ENCODE results near the gene MRPS11. TPM values are rescaled to one million over a fixed set of nuclear protein-coding genes. Genes with fewer than 3 reads are reported as not detected.

Gene MRPS11
- total and polyA plus RNA-seq, 2 of the 8 experiments (the other 6 are each of a cell fraction or from before 2014, with no cell fraction given): 41.4 to 59.2 TPM

GRCh38 chr15:88493844-88494243 lies 26.3 kb downstream of the MRPS11 start (continued):
- TF ChIP-seq CHD7 (IDR thresholded peaks at IDR 0.05; ENCODE audit: insufficient replicate concordance, low read length): no peak
- TF ChIP-seq ATF2 (IDR thresholded peaks at IDR 0.05; ENCODE audit: low read length): no peak
- no peak for TF ChIP-seq POLR2A (IDR thresholded peaks at IDR 0.05; ENCODE audit: control extremely low read depth in 1 of 2, low read depth in 2 of 2, low read length in 2 of 2)
- TF ChIP-seq GTF2F1 (IDR thresholded peaks at IDR 0.05; ENCODE audit: borderline replicate concordance, low read depth, low read length): no peak

Data from H1 (cell line).